BE2C (cell line): Measurements from ENCODE around the gene PTK6.

Source experiments
- DNase-seq: peaks from one replicate; pipeline ENCODE4 v3.0.0-alpha.2; 2020
- H3K27me3 ChIP-seq: fragments of 250-450 bp; sonication (Bioruptor Pico); 2 replicates; pipeline ENCODE4 v1.5.1; 2020; ENCODE audit warnings: mild to moderate bottlenecking
- H3K36me3 ChIP-seq: fragments of 250-450 bp; sonication (Bioruptor Pico); 2 replicates; pipeline ENCODE4 v1.5.1; 2020; ENCODE audit warnings: mild to moderate bottlenecking
- H3K4me1 ChIP-seq: fragments of 250-450 bp; sonication (Bioruptor Pico); 2 replicates; pipeline ENCODE4 v1.5.1; 2020
- H3K4me3 ChIP-seq: 2 replicates; pipeline ENCODE4 v1.5.1; 2011; ENCODE audit warnings: low read depth, low read length
- H3K9me3 ChIP-seq: fragments of 250-450 bp; sonication (Bioruptor Pico); 2 replicates; pipeline ENCODE4 v1.5.1; 2020
- TF ChIP-seq, protein P1 (sequence below): IDR thresholded peaks from 2 replicates; pipeline ENCODE4 v1.5.1; 2012; ENCODE audit warnings: mild to moderate bottlenecking, low read depth, low read length

The PTK6 gene

GRCh38 chr20:63566395-63567135 is 29.4 kb upstream of the PTK6 start:
- TF ChIP-seq, protein P1, sequence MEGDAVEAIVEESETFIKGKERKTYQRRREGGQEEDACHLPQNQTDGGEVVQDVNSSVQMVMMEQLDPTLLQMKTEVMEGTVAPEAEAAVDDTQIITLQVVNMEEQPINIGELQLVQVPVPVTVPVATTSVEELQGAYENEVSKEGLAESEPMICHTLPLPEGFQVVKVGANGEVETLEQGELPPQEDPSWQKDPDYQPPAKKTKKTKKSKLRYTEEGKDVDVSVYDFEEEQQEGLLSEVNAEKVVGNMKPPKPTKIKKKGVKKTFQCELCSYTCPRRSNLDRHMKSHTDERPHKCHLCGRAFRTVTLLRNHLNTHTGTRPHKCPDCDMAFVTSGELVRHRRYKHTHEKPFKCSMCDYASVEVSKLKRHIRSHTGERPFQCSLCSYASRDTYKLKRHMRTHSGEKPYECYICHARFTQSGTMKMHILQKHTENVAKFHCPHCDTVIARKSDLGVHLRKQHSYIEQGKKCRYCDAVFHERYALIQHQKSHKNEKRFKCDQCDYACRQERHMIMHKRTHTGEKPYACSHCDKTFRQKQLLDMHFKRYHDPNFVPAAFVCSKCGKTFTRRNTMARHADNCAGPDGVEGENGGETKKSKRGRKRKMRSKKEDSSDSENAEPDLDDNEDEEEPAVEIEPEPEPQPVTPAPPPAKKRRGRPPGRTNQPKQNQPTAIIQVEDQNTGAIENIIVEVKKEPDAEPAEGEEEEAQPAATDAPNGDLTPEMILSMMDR: no peak
- Histone ChIP-seq H3K4me3 (no peak overlapping the region), H3K4me1 (no peaks in the 10 kb centered on the region), H3K9me3 (no peaks in the 10 kb centered on the region), H3K27me3 (no peaks in the 10 kb centered on the region), H3K36me3 (no peaks in the 10 kb centered on the region)
- no peak for DNase-seq

GRCh38 chr20:63565699-63566335 is 28.6 kb upstream of the PTK6 start:
- H3K4me1 ChIP-seq: no peaks in the 10 kb centered on the region
- TF ChIP-seq, protein P1: no peak
- DNase-seq: no peak

DNA sequence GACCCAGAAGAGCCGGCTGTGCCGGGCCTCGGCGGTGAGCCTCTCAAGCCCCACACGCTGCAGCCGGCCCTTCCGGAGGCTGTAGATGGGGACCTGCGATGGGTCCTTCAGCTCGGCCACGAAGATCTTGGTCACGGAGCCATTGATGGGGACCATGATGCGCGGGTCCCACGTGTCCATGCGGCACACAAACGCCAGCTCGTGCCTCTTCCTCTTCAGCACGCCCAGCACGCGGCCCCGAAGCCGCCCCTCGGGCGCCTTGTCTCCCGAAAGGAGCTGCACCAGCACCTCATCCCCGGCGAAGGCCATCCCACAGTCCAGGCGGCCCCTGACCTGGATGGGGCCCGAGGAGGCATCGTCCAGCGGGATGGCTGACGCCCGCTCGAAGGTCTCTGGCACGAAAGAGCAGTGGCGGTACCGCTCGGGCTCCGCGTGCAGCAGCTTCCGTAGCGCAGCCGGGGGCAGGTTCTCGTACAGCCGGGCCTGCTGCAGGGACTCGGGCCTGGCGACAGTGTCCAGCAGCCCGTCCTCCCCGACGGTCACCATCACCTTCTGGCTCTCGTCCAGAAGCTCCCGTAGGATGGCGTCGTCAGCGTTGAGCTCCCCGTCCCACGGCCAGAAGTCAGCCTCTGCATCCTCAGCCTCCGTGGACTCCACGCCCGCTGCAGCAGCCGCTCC is 28.0 kb upstream of the PTK6 start:
- DNase-seq: no peak
- TF ChIP-seq, protein P1: no peak
- Histone ChIP-seq H3K27me3 (no peaks in the 10 kb centered on the region), H3K4me3 (no peak overlapping the region), H3K9me3 (no peaks in the 10 kb centered on the region), H3K36me3 (no peaks in the 10 kb centered on the region), H3K4me1 (no peaks in the 10 kb centered on the region)

More at GRCh38 chr20:63565699-63566335, 28.6 kb upstream of the PTK6 start:
- Histone ChIP-seq H3K4me3 (no peak overlapping the region), H3K27me3 (no peaks in the 10 kb centered on the region), H3K36me3 (no peaks in the 10 kb centered on the region), H3K9me3 (no peaks in the 10 kb centered on the region)

- DNase-seq: no peak
- no peak overlapping the region for H3K4me3 ChIP-seq
- H3K9me3 ChIP-seq: no peaks in the 10 kb centered on the region
- no peaks in the 10 kb centered on the region for H3K4me1 ChIP-seq
- TF ChIP-seq, protein P1: no peak
- H3K36me3 ChIP-seq: no peaks in the 10 kb centered on the region
- H3K27me3 ChIP-seq: no peaks in the 10 kb centered on the region
These were observed 27.0 kb upstream of the PTK6 start for GRCh38 chr20:63564036-63564810.

GRCh38 chr20:63563225-63563935 is 26.2 kb upstream of the PTK6 start:
- Histone ChIP-seq H3K4me3 (no peak overlapping the region), H3K9me3 (no peaks in the 10 kb centered on the region), H3K4me1 (no peaks in the 10 kb centered on the region), H3K36me3 (no peaks in the 10 kb centered on the region), H3K27me3 (no peaks in the 10 kb centered on the region)
- TF ChIP-seq, protein P1: no peak
- DNase-seq: no peak
